C4-2B (cell line): ENCODE measurements around the gene XRCC5.

Experiments used
- ZFX ChIP-seq: fragments of 450-650 bp; IDR thresholded peaks from 2 replicates; pipeline ENCODE4 v1.6.1; 2017
- TF ChIP-seq, protein P1 (sequence below): fragments of 450-650 bp; conservative IDR thresholded peaks from 2 replicates; pipeline ENCODE4 v1.5.1; 2017; ENCODE audit warnings: mild to moderate bottlenecking

GRCh38 chr2:216104691-216105090 lies 4.5 kb upstream of the XRCC5 start:
- TF ChIP-seq, protein P1, sequence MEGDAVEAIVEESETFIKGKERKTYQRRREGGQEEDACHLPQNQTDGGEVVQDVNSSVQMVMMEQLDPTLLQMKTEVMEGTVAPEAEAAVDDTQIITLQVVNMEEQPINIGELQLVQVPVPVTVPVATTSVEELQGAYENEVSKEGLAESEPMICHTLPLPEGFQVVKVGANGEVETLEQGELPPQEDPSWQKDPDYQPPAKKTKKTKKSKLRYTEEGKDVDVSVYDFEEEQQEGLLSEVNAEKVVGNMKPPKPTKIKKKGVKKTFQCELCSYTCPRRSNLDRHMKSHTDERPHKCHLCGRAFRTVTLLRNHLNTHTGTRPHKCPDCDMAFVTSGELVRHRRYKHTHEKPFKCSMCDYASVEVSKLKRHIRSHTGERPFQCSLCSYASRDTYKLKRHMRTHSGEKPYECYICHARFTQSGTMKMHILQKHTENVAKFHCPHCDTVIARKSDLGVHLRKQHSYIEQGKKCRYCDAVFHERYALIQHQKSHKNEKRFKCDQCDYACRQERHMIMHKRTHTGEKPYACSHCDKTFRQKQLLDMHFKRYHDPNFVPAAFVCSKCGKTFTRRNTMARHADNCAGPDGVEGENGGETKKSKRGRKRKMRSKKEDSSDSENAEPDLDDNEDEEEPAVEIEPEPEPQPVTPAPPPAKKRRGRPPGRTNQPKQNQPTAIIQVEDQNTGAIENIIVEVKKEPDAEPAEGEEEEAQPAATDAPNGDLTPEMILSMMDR, result no peak
- no peak for TF ChIP-seq ZFX
